HepG2 (cell line): Measurements from ENCODE around the gene DNAJC11. TPM values are rescaled to one million over a fixed set of nuclear protein-coding genes. Genes with fewer than 3 reads are reported as not detected.

ENCODE experiments used
- FOSL2 ChIP-seq: sonication (generic); formaldehyde crosslinking; IDR thresholded peaks from 2 replicates; pipeline ENCODE4 v1.4.0; 2020; ENCODE audit warnings: missing genetic modification reagents
- HHEX ChIP-seq: IDR thresholded peaks from 2 replicates; pipeline ENCODE4 v1.6.1; 2016; ENCODE audit warnings: control low read depth
- IKZF5 ChIP-seq: IDR thresholded peaks from 2 replicates; pipeline ENCODE4 v1.6.1; 2018; ENCODE audit warnings: missing genetic modification reagents, mild to moderate bottlenecking, missing compliant biosample characterization
- JDP2 ChIP-seq: sonication (generic); formaldehyde crosslinking; IDR thresholded peaks from 2 replicates; pipeline ENCODE4 v1.8.1; 2022; ENCODE audit warnings: missing genetic modification reagents, borderline replicate concordance
- KMT2A ChIP-seq: sonication (generic); formaldehyde crosslinking; IDR thresholded peaks from 2 replicates; pipeline ENCODE4 v1.4.0; 2020; ENCODE audit warnings: missing genetic modification reagents
- MATR3 ChIP-seq: sonication (generic); formaldehyde crosslinking; IDR thresholded peaks from 2 replicates; pipeline ENCODE4 v1.4.0; 2020; ENCODE audit warnings: missing genetic modification reagents
- MEF2D ChIP-seq: sonication (generic); formaldehyde crosslinking; IDR thresholded peaks from 2 replicates; pipeline ENCODE4 v1.5.1; 2020; ENCODE audit warnings: mild to moderate bottlenecking, missing genetic modification reagents
- REPIN1 ChIP-seq: sonication (generic); formaldehyde crosslinking; IDR thresholded peaks from 2 replicates; pipeline ENCODE4 v1.8.0; 2022; ENCODE audit warnings: missing genetic modification reagents, low read depth, mild to moderate bottlenecking, borderline replicate concordance
- RFX1 ChIP-seq: fragments of 450-650 bp; IDR thresholded peaks from 2 replicates; pipeline ENCODE4 v1.6.1; 2017
- ZNF282 ChIP-seq: fragments of 450-650 bp; IDR thresholded peaks from 2 replicates; pipeline ENCODE4 v1.6.1; 2018; ENCODE audit not compliant: partially characterized antibody
- ZNF33B ChIP-seq: sonication (generic); formaldehyde crosslinking; IDR thresholded peaks from 2 replicates; pipeline ENCODE4 v1.5.1; 2020; ENCODE audit warnings: mild to moderate bottlenecking, missing genetic modification reagents
- ZNF724P ChIP-seq: sonication (generic); formaldehyde crosslinking; IDR thresholded peaks from 2 replicates; pipeline ENCODE4 v1.8.0; 2022; ENCODE audit warnings: missing genetic modification reagents, borderline replicate concordance
- polyA plus RNA-seq, 8 experiments: library from polyadenylated mRNA; depleted of rRNA in 3 of 8; stranded (reverse) in 7 of 8; unstranded in 1 of 8; fragments of >200 nt; fragmentation: Illumina TruSeq in 4 of 8; extraction: Trizol in 4 of 8; gene quantifications; 2 replicates each; pipeline versions ENCODE4 v1.2.1 to v1.2.3, GENCODE V29; 2011 to 2016; ENCODE audit warnings: low read depth in 4 of 8, missing spikeins in 1 of 8, mixed read lengths in 1 of 8; ENCODE audit not compliant: insufficient read depth in 1 of 8
- total RNA-seq, 5 experiments: library from RNA; depleted of rRNA; stranded (reverse); fragments of >200 nt; fragmentation: Illumina TruSeq; extraction: Trizol; gene quantifications; 2 replicates each; pipeline ENCODE4 v1.2.3, GENCODE V29; 2016; ENCODE audit warnings: low read depth in 1 of 5
- TF ChIP-seq, protein P1 (sequence below): sonication (generic); formaldehyde crosslinking; IDR thresholded peaks from 2 replicates; pipeline ENCODE4 v1.4.0; 2020; ENCODE audit warnings: mild to moderate bottlenecking, missing genetic modification reagents
- TF ChIP-seq, protein P2 (sequence below): IDR thresholded peaks from 2 replicates; pipeline ENCODE4 v1.4.0; 2020; ENCODE audit warnings: mild to moderate bottlenecking, missing genetic modification reagents

DNAJC11 gene
- total and polyA plus RNA-seq, 2 of the 13 experiments (the other 11 are each of a cell fraction or from before 2014, with no cell fraction given): 25.1 to 47.6 TPM

DNA sequence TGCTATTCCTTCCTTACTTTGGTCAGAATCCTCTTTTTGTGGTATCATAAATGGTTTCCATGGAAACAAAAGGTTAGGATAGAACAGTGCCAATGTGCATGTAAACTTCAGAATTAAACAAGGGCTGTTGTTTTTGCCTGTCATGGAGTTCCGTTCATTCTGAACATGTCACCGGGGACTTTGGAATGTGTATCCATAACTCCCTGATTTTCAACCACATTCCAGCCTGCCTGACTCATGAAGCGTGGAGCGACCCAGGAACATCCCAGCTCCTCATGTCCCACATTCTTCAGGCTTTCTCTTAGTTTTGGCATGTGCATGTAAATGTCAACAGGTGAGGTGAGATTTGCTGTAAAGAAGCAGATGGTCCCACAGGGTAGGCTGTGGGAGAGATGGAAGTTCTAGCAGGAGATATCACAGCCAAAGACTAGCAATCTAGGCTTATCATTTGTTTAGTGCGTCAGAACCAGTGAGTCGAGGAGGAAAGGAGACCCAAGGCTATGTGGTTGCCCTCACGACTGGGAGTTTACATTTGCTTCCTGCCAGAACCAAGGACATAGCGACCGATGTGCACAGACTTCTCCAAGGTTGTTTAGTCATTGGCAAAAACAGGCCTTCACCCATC, 23.0 kb upstream of the DNAJC11 start (continued):
- TF ChIP-seq, protein P1, sequence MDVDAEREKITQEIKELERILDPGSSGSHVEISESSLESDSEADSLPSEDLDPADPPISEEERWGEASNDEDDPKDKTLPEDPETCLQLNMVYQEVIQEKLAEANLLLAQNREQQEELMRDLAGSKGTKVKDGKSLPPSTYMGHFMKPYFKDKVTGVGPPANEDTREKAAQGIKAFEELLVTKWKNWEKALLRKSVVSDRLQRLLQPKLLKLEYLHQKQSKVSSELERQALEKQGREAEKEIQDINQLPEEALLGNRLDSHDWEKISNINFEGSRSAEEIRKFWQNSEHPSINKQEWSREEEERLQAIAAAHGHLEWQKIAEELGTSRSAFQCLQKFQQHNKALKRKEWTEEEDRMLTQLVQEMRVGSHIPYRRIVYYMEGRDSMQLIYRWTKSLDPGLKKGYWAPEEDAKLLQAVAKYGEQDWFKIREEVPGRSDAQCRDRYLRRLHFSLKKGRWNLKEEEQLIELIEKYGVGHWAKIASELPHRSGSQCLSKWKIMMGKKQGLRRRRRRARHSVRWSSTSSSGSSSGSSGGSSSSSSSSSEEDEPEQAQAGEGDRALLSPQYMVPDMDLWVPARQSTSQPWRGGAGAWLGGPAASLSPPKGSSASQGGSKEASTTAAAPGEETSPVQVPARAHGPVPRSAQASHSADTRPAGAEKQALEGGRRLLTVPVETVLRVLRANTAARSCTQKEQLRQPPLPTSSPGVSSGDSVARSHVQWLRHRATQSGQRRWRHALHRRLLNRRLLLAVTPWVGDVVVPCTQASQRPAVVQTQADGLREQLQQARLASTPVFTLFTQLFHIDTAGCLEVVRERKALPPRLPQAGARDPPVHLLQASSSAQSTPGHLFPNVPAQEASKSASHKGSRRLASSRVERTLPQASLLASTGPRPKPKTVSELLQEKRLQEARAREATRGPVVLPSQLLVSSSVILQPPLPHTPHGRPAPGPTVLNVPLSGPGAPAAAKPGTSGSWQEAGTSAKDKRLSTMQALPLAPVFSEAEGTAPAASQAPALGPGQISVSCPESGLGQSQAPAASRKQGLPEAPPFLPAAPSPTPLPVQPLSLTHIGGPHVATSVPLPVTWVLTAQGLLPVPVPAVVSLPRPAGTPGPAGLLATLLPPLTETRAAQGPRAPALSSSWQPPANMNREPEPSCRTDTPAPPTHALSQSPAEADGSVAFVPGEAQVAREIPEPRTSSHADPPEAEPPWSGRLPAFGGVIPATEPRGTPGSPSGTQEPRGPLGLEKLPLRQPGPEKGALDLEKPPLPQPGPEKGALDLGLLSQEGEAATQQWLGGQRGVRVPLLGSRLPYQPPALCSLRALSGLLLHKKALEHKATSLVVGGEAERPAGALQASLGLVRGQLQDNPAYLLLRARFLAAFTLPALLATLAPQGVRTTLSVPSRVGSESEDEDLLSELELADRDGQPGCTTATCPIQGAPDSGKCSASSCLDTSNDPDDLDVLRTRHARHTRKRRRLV (CRISPR knock-in tag): no peak
- TF ChIP-seq FOSL2 (CRISPR knock-in tag) (peak; percentile 95), ZNF724P (CRISPR knock-in tag) (no peak), KMT2A (no peak), MEF2D (CRISPR knock-in tag) (peak; percentile 73), IKZF5 (CRISPR knock-in tag) (peak; percentile 64; the same call in 1 of the 2 replicates), RFX1 (peak; percentile 72), ZNF282 (no peak), MATR3 (CRISPR knock-in tag) (no peak), REPIN1 (no peak), ZNF33B (CRISPR knock-in tag) (no peak), JDP2 (CRISPR knock-in tag) (no peak), HHEX (CRISPR knock-in tag) (no peak)
- TF ChIP-seq, protein P2, sequence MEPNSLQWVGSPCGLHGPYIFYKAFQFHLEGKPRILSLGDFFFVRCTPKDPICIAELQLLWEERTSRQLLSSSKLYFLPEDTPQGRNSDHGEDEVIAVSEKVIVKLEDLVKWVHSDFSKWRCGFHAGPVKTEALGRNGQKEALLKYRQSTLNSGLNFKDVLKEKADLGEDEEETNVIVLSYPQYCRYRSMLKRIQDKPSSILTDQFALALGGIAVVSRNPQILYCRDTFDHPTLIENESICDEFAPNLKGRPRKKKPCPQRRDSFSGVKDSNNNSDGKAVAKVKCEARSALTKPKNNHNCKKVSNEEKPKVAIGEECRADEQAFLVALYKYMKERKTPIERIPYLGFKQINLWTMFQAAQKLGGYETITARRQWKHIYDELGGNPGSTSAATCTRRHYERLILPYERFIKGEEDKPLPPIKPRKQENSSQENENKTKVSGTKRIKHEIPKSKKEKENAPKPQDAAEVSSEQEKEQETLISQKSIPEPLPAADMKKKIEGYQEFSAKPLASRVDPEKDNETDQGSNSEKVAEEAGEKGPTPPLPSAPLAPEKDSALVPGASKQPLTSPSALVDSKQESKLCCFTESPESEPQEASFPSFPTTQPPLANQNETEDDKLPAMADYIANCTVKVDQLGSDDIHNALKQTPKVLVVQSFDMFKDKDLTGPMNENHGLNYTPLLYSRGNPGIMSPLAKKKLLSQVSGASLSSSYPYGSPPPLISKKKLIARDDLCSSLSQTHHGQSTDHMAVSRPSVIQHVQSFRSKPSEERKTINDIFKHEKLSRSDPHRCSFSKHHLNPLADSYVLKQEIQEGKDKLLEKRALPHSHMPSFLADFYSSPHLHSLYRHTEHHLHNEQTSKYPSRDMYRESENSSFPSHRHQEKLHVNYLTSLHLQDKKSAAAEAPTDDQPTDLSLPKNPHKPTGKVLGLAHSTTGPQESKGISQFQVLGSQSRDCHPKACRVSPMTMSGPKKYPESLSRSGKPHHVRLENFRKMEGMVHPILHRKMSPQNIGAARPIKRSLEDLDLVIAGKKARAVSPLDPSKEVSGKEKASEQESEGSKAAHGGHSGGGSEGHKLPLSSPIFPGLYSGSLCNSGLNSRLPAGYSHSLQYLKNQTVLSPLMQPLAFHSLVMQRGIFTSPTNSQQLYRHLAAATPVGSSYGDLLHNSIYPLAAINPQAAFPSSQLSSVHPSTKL (CRISPR knock-in tag): peak; percentile 60; the same call in 1 of the 2 replicates
